ENCODE data around the gene EFNA1. TPM values are rescaled to one million over a fixed set of nuclear protein-coding genes. Genes with fewer than 3 reads are reported as not detected.

EFNA1 gene
- polyA plus RNA-seq, 1 of the 3 experiments (the other 2 are of a cell fraction): 14.4 TPM

- TF ChIP-seq IRF3 (IDR thresholded peaks at IDR 0.05; ENCODE audit: low read depth, low read length) (no peak), RCOR1 (IDR thresholded peaks at IDR 0.05; ENCODE audit: low read length) (no peak), NRF1 (IDR thresholded peaks at IDR 0.05; ENCODE audit: low read depth, low read length) (no peak), USF2 (IDR thresholded peaks at IDR 0.05; ENCODE audit: borderline replicate concordance, low read depth, low read length) (no peak)
Measured at GRCh38 chr1:155086128-155086741, 41.4 kb upstream of the EFNA1 start (continued).

- Histone ChIP-seq H4K20me1 (ENCODE audit: insufficient read depth) (no peaks in the 10 kb centered on the region), H2AFZ (ENCODE audit: low read depth) (no peak overlapping the region), H3K27me3 (ENCODE audit: insufficient read depth) (no peaks in the 10 kb centered on the region), H3F3A (replicated peaks; ENCODE audit: insufficient read depth) (no peaks in the 10 kb centered on the region), H3K9me3 (no peaks in the 10 kb centered on the region), H3K79me2 (ENCODE audit: insufficient read depth) (no peaks in the 10 kb centered on the region), H3K27ac (ENCODE audit: low read depth in 2 of 2, low read length in 1 of 2) (no peak overlapping the region), H3K36me3 (replicated peaks in 1 of 2; ENCODE audit: control insufficient read depth in 1 of 2, insufficient read depth in 2 of 2, low read length in 1 of 2) (no peaks in the 10 kb centered on the region), H3K4me3 (ENCODE audit: low read depth in 2 of 2, low read length in 1 of 2) (no peak overlapping the region), H3K4me1 (ENCODE audit: control insufficient read depth in 1 of 2, insufficient read depth in 2 of 2, low read depth in 1 of 2, low read length in 1 of 2) (peaks cover 5 to 31% of the 10 kb centered on the region in 2 experiments; a peak in 3 of 4 replicates), H3K9me2 (no peaks in the 10 kb centered on the region), H3K9ac (no peak overlapping the region), H3K4me2 (no peak overlapping the region)
- POLR2A ChIA-PET: no interaction called here
- TF ChIP-seq PBX3 (IDR thresholded peaks at IDR 0.05): no peak
- TF ChIP-seq GATA2 (CRISPR knock-in tag; IDR thresholded peaks at IDR 0.05): no peak
- CTCF ChIA-PET: interaction anchor here (0.7 to 5.3 kb wide), 25 partner anchors 9 to 607 kb away, joined by 3 to 156 read pairs (median 7); partner anchors contain the start of genes ADAM15, EFNA4, KRTCAP2 and PBXIP1
- 66% methylated on average over 6 of the region's 8 CpGs for WGBS (ENCODE audit: low lambda C conversion rate)
- no peak for DNase-seq
Measured at GRCh38 chr1:155086856-155087535, 40.7 kb upstream of the EFNA1 start.

Measured in SK-N-SH (cell line).